ENCODE data around the gene PPP2R5E.
"Not testable (repeated sequence)": the region's sequence is repeated elsewhere in the genome, so short reads cannot be mapped to it uniquely, and the experiment has no call there.

PPP2R5E gene

DNA sequence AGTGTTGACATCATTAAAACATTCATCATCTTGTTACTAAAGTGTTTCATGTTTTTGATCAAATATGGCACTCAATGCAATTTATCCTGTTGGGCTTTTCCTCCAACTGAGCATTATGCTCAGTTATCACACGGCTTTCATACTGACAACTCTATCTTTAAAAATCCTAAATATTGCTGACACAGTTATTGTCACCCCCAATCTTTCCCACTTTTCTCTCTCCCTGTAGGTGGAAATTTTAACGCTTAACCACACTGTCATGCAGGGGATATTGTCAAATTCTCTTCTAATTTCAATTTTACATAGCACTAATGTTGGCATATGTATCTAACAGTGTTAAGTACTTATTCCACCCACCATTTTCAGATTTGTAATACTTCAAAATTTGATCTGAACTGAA lies 164.7 kb downstream of the PPP2R5E start:
- DNase-seq (ENCODE audit: low read depth in 3 of 3) = no peak

DNA sequence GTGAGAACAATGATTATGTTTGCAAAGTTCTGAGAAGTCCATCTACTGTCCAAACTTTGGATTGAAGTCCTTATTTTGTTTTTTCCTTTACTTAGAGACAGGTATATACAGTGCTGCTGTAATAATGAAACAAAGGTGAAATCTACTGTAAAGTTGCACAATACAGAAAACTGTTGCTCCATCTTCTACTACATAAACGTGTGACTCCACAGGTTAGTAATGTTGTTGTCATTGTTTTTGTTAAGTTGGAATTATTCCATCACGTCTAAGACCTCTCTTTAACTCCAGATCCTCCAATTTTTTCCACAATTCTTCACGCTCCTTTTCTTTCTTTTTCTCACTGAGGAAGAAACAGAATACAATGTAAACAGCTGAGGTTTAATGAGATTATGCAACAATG lies 167.4 kb downstream of the PPP2R5E start:
- DNase-seq (ENCODE audit: low read depth in 3 of 3) = no peak

DNA sequence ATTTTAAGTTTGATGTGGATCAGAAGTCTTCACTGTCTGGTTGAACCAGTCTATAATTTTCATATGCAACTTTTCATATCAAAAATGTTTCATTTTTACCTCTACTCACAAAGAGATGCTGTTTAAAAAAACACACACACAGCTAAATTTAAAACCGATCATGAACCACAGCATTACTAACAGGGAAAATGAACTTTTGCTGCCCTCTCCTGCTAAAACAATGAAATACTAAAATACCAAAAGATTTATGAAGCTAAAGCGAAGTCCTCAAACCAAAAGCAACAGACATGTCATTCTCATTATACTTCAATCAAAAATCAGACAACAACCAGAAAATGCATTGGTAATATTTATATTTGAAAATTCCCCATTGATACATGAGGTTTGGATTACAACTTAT lies 171.6 kb downstream of the PPP2R5E start:
- not testable (repeated sequence) for DNase-seq (ENCODE audit: low read depth in 3 of 3)

DNA sequence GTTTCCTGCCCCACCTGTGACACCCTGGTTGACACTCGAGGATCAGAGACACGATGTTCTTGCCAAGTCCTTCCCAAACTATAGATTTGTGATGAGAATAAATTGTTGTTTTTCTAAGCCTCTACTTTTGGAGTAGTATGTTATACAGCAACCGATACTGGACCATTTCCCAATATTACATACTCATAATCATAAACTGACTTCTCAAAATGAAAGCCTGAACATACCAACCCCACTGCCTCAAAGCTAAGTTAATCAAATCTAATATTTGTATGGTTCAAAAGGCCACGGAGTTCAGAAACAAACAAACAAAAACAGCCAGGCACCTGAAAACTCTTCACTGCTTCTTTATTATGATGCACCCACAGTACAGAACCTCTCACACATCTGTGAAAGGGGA lies 172.1 kb downstream of the PPP2R5E start:
- no peak for DNase-seq (ENCODE audit: low read depth in 3 of 3)

DNA sequence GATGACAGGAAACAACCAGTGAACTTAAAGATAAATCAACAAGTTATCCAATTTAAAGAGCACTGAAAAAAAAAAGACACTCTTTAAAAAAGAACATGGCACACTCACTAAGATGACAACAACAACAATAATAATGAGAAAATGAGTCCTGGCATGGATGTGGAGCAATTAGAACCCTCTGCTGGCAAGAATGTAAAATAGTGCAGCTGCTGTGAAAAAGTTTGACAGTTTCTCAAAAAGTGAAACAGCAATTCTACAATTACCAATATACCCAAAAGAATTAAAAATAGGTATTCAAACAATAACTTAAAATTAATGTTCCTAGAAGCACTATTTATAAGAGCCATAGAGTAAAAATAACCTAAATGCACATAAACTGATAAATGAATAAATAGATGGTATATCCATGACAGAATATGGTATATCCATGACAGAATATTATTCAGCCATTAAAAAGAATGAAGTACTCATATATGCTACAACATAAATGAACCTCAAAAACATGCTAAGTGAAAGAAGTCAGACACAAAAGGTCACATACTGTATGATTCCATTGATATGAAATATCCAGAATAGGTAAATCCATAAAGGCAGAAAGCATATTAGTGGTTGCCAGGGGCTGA lies 175.3 kb downstream of the PPP2R5E start:
- no peak for DNase-seq (ENCODE audit: low read depth in 3 of 3)

DNA sequence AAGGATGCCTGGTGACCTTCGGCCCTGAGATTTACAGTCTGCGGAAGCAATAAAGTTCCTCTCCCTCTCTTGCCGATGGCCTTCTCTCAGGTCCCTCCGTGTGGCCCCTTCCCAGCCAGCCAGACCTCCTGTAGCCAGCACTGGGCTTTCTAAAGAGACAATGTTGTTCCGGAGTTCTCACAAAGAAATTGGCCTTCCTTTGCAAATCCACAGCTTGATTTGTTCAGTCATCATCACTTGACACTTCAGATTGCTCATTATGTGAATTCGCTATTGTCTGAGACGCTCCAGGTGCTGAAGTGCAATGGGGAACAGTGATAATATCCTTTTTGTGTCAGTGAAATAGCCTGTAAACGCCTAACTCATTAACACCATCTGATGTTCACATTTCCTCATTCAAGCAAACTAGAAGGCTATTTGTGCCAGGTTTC lies 180.8 kb downstream of the PPP2R5E start:
- no peak for DNase-seq (ENCODE audit: low read depth in 3 of 3)

DNA sequence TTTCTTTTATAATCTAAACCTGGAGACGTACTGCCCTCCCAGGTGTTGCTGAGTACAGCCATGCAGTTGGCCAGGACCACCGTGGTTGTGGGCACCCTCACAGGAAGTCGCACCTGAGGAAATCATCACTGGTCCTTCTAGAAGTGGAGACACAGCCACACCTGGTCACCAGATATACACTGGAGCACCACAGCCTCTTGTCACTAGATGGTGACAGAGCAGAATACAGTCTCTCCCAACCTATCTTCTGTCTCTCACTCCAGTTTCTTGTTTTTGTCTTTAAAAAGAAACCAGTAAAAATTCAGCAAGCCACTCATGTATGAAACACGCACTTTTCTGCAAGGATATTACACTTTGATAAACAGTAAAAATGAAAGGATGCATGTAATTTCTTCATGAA lies 181.4 kb downstream of the PPP2R5E start:
- no peak for DNase-seq (ENCODE audit: low read depth in 3 of 3)

DNA sequence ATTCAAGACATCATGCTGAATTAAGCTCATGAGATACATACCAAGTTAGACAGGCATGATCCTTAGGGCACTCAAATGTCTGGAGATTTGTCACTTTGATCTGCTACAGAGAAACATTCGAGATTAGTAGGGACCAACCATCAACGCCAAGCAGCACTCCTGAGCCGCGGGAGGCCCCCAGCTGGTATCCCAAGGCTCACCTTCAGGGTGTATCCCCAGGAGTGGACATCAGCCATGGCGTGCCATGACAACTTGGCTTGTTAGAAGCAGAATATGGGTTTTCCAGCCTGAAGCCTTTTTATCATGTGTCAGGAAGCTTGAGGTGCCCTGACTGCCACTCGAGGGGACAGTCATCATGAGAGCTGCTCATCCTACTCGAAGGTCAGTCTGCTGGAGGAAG lies 185.3 kb downstream of the PPP2R5E start:
- no peak for DNase-seq (ENCODE audit: low read depth in 3 of 3)

DNA sequence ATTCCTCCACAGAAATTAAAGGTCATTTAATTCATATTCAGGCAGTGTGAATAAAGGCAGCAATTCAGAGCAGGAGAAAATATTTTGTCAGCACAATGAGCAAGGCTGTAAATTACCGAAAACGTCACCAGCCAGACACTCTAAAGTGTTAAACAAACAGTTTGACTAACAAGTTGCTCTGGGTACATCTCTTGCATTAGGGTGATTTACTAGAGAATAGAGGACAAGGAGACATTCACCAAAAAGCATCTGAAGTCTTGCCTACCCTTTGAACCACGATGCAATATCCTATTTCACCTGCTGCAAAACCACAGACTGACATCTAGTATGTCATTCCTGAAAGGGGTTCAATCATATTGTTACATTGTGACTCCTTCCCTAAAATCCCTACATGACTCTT lies 197.4 kb downstream of the PPP2R5E start:
- no peak for DNase-seq (ENCODE audit: low read depth in 3 of 3)

DNA sequence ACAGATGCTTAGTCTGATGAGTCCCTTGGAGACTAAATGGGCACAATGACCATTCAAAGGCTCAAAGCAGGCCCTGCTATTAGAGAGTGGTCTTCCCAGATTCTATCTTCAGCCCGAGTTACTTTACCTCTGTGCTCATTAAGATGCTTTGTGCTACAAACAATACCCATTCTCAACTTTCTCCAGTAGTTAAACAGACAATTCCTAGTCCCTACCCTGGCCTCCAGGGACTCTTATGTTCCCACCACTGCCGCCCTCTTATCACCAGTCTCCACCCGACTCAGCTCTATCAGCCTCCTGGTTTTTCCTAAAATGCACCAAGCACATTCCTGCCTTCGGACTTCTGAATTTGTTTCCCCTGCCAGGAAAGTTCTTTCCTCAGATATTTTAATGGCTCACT lies 198.8 kb downstream of the PPP2R5E start:
- DNase-seq (ENCODE audit: low read depth in 3 of 3) = no peak

DNA sequence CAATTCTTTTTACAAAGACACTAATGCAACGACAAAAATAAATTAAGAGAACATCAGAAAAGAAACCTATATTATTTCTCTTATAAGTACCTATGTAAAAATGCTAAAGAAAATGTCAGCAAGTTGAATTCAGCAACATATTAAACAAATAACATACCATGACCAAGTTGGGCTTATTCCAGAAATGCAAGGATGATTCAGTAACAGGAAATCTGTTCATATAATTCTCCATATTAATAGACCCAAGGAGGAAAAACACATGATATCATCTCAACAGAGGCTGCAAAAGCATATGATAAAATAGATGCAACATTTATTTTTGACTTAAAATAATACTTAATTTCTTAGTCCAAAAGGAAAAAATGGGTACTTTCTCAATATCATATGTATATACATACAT lies 199.3 kb downstream of the PPP2R5E start:
- no peak for DNase-seq (ENCODE audit: low read depth in 3 of 3)

DNA sequence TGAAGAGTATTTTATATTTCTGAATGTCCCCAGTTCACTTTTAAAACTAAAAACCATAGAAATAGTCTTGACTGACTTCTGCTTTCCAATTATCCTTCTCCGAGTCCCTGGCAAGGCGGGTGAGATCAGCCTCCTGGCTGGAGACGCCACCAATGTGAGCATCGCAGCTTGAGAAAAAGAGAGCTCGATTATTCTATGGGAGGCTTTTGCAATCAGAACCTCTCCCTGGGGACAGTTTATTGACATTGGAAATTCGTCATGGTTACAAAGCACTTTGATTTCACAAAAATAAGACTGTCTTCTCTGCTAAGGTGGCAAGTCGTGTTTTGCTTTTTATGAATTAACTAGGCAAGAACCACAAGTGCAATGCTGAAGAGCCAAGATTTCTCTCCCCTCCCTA lies 200.8 kb downstream of the PPP2R5E start:
- no peak for DNase-seq (ENCODE audit: low read depth in 3 of 3)

DNA sequence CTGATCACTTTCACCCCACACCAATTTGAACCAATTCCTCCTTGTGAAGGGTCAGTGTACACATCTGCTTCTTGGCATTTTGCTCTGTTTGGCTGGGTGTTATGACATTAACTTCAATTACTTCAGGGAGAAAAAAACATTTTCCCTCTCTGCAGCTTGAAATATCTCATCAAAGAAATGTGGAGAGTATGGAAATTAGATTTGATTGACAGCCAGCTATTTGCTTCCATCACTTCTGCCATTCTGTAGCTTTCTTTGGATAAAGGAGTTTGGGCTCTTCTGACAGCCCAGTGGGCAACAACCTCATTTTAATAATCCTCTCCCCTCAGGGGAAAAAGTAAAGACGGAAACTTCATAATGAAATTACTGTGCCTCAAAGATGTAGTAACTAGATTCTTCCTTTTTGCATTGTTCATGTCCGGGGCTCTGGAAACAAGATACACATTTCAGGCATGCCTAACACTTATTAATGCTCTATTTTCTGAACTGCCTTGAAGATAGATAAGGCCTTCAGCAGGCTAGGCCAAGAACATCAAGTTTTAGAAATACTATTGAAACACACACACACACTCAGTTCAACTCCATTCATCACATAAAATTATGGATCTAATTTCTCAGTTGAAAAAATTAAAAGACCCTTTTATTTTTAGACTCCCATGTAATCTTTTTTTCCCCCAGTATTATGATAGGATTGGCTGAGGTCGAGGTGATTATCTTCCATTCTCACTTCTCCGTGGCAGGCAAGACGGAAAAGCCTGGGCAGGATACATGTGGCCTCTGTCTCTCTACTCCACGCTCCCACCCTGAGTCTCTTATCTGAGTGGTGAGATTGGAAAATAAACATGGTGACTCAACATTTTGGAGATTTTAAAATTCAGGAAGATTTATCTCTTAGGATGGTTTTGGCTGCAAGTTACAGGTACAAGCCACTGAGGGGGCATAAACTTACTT lies 214.1 kb downstream of the PPP2R5E start:
- DNase-seq (ENCODE audit: low read depth in 3 of 3) = no peak

DNA sequence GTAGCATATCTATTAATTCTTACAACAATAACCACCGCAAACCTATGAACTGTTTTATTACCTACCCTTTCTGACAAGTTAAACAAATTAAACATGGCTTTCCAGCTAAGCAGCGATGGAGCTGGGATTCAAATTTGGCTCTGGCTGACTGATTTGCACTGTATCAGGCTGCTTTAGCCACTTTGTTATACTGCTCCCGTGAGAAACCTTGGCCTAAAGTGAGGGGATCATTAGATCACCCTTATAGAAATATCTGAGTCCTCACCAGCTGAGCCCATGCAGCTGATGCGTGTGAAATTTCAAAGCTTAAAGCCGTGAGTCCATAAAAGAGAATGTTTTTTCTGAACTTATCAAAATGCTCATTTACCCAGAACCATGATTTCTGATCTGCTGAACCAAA lies 216.3 kb downstream of the PPP2R5E start:
- DNase-seq (ENCODE audit: low read depth in 3 of 3) = no peak

DNA sequence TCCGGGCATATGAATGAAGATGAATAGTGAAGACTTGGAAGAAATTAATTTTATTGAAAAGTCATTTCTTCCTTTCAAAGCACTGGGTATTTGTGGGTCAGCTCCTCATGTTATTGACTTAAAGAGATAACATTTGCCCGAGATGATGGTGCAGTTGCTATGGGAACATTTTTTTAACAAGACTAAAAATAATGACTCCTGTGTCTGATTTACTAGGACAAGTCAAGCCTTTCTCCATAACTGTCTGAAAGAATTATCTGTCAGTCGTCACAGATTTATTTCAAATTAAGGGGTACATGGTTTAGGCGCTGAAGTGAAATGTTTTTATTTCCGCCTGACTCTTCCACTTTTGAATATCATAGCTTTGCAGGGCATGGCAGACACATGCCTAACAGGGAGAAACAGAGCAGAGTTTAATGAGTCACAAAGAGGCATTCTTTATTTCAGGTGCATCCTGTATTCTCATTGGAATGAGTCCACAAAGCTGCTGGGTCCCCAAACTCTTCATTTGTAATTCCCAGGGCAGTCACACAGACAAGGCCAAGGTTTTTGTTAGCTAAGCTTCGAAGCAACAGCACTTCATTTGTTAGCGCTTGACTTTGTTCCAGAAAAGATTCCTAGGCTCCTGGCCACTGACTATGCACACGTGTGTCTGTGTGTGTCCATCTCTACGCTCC lies 220.1 kb downstream of the PPP2R5E start:
- DNase-seq (ENCODE audit: low read depth in 3 of 3) = no peak

DNA sequence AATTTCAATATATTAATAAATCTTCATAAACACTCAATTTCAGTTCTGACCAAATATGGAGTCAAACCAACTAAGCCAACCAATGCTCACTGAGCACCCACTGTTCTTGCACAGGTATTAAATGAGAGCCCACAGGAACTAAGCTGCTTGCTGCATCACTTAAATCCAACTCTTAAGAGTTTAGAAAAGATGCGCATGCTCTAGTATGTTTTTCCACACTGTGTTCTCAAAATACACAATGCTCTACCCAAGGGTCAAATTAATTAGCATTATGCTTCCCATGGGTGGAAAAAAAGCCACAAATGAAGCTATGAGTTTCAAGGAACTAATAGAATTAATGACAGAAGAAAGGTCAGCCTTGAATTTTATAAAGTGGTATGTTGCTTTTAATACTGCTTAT lies 220.7 kb downstream of the PPP2R5E start:
- no peak for DNase-seq (ENCODE audit: low read depth in 3 of 3)

Data from stimulated activated CD4-positive, alpha-beta T cell treated with anti-CD3 and anti-CD28 coated beads, TNF-alpha, amount 100 ng/mL, for 24 hours (primary cell).